Activated T-helper 1 cell treated with anti-CD3 and anti-CD28 coated beads, Interleukin-12 subunit alpha, Interleukin-12 subunit beta, Interleukin-2, Interleukin-4 antibody, amounts not matched to agents 30 ng/mL and 10 ng/mL and 1 ng/mL, durations not matched to agents 14 hours and 24 hours and 36 hours (primary cell): Measurements from ENCODE around the gene GMCL2. TPM values are rescaled to one million over a fixed set of nuclear protein-coding genes. Genes with fewer than 3 reads are reported as not detected.

ENCODE experiments used
- DNase-seq: peaks from one replicate; pipeline ENCODE4 v3.0.0; 2021; ENCODE audit warnings: low spot score
- H3K27ac Mint-ChIP-seq: one replicate; pipeline ENCODE4 v1.8.0; 2021; ENCODE audit warnings: mild to moderate bottlenecking, mixed read lengths
- H3K27me3 Mint-ChIP-seq: one replicate; pipeline ENCODE4 v1.8.0; 2022; ENCODE audit warnings: mild to moderate bottlenecking, moderate library complexity, mixed read lengths; ENCODE audit not compliant: insufficient read depth
- H3K36me3 Mint-ChIP-seq: one replicate; pipeline ENCODE4 v1.8.0; 2021; ENCODE audit warnings: low read depth, mixed read lengths
- H3K4me1 Mint-ChIP-seq: one replicate; pipeline ENCODE4 v1.8.0; 2021; ENCODE audit warnings: low read depth, mixed read lengths
- H3K4me3 Mint-ChIP-seq: one replicate; pipeline ENCODE4 v1.8.0; 2021; ENCODE audit warnings: mild to moderate bottlenecking, moderate library complexity, mixed read lengths
- H3K9me3 Mint-ChIP-seq: one replicate; pipeline ENCODE4 v1.8.0; 2021; ENCODE audit warnings: mixed read lengths
- intact Hi-C: fragments of 100-400 bp; cut with micrococcal nuclease; formaldehyde crosslinking; loops from one replicate; pipeline ENCODE4 v1.15.1; 2024
- total RNA-seq: library from RNA; stranded (reverse); gene quantifications from 2 replicates; pipeline ENCODE4 v1.2.3, GENCODE V29; 2022

Gene GMCL2
- total RNA-seq, 1 donor from 2014 or later: not detected

DNA sequence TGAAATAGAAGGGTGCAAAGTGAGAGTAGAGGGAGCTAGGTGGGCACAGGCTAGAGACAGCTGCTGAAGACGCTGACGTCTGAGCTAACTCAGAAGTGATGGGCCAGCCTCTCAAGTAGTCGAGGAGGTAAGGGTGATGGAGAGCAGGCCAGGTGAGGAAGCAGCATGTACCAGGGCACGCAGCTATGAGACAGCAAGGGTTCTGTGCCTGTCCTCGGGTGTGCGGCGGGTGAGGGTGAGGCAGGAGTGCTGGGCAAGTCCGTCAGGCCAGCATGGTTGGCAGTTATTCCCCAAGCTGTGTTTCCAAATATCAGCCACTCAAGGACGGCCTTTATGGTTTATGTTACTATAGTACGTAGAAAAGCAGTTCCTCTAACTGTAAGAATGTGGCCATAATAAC, 50.2 kb downstream of the GMCL2 start:
- H3K27ac Mint-ChIP-seq: no peak overlapping the region
- intact Hi-C loops: no loop called here
- H3K9me3 Mint-ChIP-seq: no peaks in the 10 kb centered on the region
- no peak for DNase-seq
- peaks cover 37% of the 10 kb centered on the region for H3K36me3 Mint-ChIP-seq
- H3K4me1 Mint-ChIP-seq: peaks cover 10% of the 10 kb centered on the region
- no peaks in the 10 kb centered on the region for H3K27me3 Mint-ChIP-seq
- H3K4me3 Mint-ChIP-seq: no peak overlapping the region

Other genes starting within 250 kb of the GMCL2 start
- not detected in 2 replicates for gene PROP1, start 191.1 kb downstream of the GMCL2 start, total RNA-seq
- 1.8 TPM in 2 replicates for gene N4BP3, start 73.8 kb downstream of the GMCL2 start, total RNA-seq
- gene RMND5B, start 56.4 kb downstream of the GMCL2 start, total RNA-seq: 23.9 and 28.0 TPM in 2 replicates
- gene NHP2, start 33.5 kb downstream of the GMCL2 start, total RNA-seq: 264 and 265 TPM in 2 replicates
- gene HNRNPAB, start 17.2 kb upstream of the GMCL2 start, total RNA-seq: 459 and 472 TPM in 2 replicates
- 84.4 and 86.7 TPM in 2 replicates for gene PHYKPL, start 45.4 kb upstream of the GMCL2 start, total RNA-seq